Omental fat pad (tissue), 4 donors: ENCODE results near the gene ANKRD29. TPM values are rescaled to one million over a fixed set of nuclear protein-coding genes. Genes with fewer than 3 reads are reported as not detected.
"Not testable (repeated sequence)": the region's sequence is repeated elsewhere in the genome, so short reads cannot be mapped to it uniquely, and the experiment has no call there.

Source experiments
- ATAC-seq: fragments of 150-250 bp; one replicate; pipeline ENCODE4 v1.9.1; 2016; ENCODE audit warnings: mild to moderate bottlenecking, moderate library complexity; ENCODE audit not compliant: low FRiP score
- DNase-seq: peaks from one replicate; pipeline ENCODE4 v3.0.0-alpha.2; 2019; ENCODE audit warnings: low spot score
- CTCF ChIP-seq, 3 donors: fragments of 450-650 bp; IDR thresholded peaks; one replicate each; pipeline ENCODE4 v1.5.1; 2016 to 2017; ENCODE audit warnings: antibody characterized with exemption in 3 of 3, mild to moderate bottlenecking in 3 of 3, moderate library complexity in 2 of 3
- total RNA-seq, 4 donors: library from RNA; depleted of rRNA; stranded (reverse); fragments of >200 nt; gene quantifications; one replicate each; pipeline ENCODE4 v1.1.0, GENCODE V29; 2016

ANKRD29 gene
- total RNA-seq, 4 donors from 2014 or later, result 8.1 to 51.9 (median 15.3) TPM

- ATAC-seq, result no peak
- no peak for TF ChIP-seq CTCF (IDR thresholded peaks at IDR 0.05)
- DNase-seq, result no peak
These were observed 45.2 kb downstream of the ANKRD29 start for GRCh38 chr18:23617412-23618014.

- ATAC-seq (no peak), DNase-seq (no peak)
- no peak for TF ChIP-seq CTCF (IDR thresholded peaks at IDR 0.05)
These were observed 46.5 kb downstream of the ANKRD29 start for GRCh38 chr18:23616258-23616657.

- no peak for TF ChIP-seq CTCF (IDR thresholded peaks at IDR 0.05)
- no peak for DNase-seq
- ATAC-seq, result no peak
These were observed 47.8 kb downstream of the ANKRD29 start for GRCh38 chr18:23614891-23615290.

- no peak for DNase-seq
- TF ChIP-seq CTCF (IDR thresholded peaks at IDR 0.05), result no peak
- ATAC-seq, result no peak
These were observed 48.3 kb downstream of the ANKRD29 start for GRCh38 chr18:23614413-23614812.

- not testable (repeated sequence) for ATAC-seq
These were observed 49.6 kb downstream of the ANKRD29 start for GRCh38 chr18:23613091-23613475.

GRCh38 chr18:23612434-23613090 is 50.1 kb downstream of the ANKRD29 start:
- TF ChIP-seq CTCF (IDR thresholded peaks at IDR 0.05), result no peak
- no peak for DNase-seq
- no peak for ATAC-seq

More at GRCh38 chr18:23613091-23613475, 49.6 kb downstream of the ANKRD29 start:
- DNase-seq, result not testable (repeated sequence)

GRCh38 chr18:23609390-23610023 is 53.2 kb downstream of the ANKRD29 start:
- DNase-seq (no peak), ATAC-seq (no peak)
- TF ChIP-seq CTCF (IDR thresholded peaks at IDR 0.05), result no peak
